GM12878 (cell line): ENCODE measurements around the gene OVCA2. TPM values are rescaled to one million over a fixed set of nuclear protein-coding genes. Genes with fewer than 3 reads are reported as not detected.

Experiments
- ATAC-seq: fragments of 200-7000 bp; cut with Tn5 transposase; 3 replicates; pipeline ENCODE4 v1.9.1; 2020; ENCODE audit warnings: mild to moderate bottlenecking, moderate library complexity
- BruUV-seq: library from RNA; stranded (reverse); fragments of 400-500 nt; replicated peaks from 2 replicates; lab custom pipeline; 2021; lab: Mats Ljungman, UMichigan
- CTCF ChIA-PET: fragments of 300-600 bp; sonication (Branson Sonifier 250); formaldehyde crosslinking; extraction: SDS; loops from one replicate; lab custom pipeline; 2021; ENCODE audit warnings: inconsistent platforms; lab: Yijun Ruan, JAX
- POLR2A ChIA-PET: fragments of 350-600 bp; formaldehyde crosslinking; extraction: SDS; loops from one replicate; lab custom pipeline; 2021; ENCODE audit warnings: inconsistent platforms; lab: Charles Lee
- RAD21 ChIA-PET: fragments of 300-600 bp; sonication (Branson Sonifier 250); formaldehyde crosslinking; loops from one replicate; lab custom pipeline; 2023; ENCODE audit warnings: antibody characterized with exemption; ENCODE audit not compliant: unreplicated experiment; lab: Charles Lee
- SMC1A ChIA-PET: fragments of 300-600 bp; sonication (Branson Sonifier 250); formaldehyde crosslinking; loops from one replicate; lab custom pipeline; 2023; ENCODE audit not compliant: unreplicated experiment, uncharacterized antibody; lab: Charles Lee
- DNase-seq: peaks from one replicate; pipeline ENCODE4 v3.0.0-alpha.2; 2011; ENCODE audit warnings: low read depth, low spot score
- FAIRE-seq: peaks from 3 replicates; lab custom pipeline; 2011; peaks lifted over from hg19 to GRCh38; lab: Jason Lieb, UNC
- H2AFZ ChIP-seq: 2 replicates; pipeline ENCODE4 v1.6.0; 2011; ENCODE audit warnings: low read depth, low read length, control low read depth; ENCODE audit not compliant: control insufficient read depth
- H3K27ac ChIP-seq: 2 replicates; pipeline ENCODE4 v1.5.1; 2011; ENCODE audit warnings: control low read depth; ENCODE audit not compliant: control insufficient read depth, insufficient read depth
- H3K27me3 ChIP-seq, 2 experiments: replicated peaks in 1 of 2; 2 replicates each; pipeline versions ENCODE4 v1.6.0 to v1.6.1; 2011; ENCODE audit warnings: low read length in 1 of 2; ENCODE audit not compliant: control insufficient read depth in 2 of 2, insufficient read depth in 2 of 2
- H3K36me3 ChIP-seq, 2 experiments: 2 replicates each; pipeline ENCODE4 v1.5.1; 2011; ENCODE audit warnings: low read length in 1 of 2; ENCODE audit not compliant: control insufficient read depth in 2 of 2, insufficient read depth in 2 of 2
- H3K4me1 ChIP-seq: 2 replicates; pipeline ENCODE4 v1.6.1; 2011; ENCODE audit warnings: mild to moderate bottlenecking, low read length, moderate library complexity, mixed read lengths; ENCODE audit not compliant: control insufficient read depth, insufficient read depth
- H3K4me2 ChIP-seq: 2 replicates; pipeline ENCODE4 v1.6.0; 2011; ENCODE audit warnings: control low read depth; ENCODE audit not compliant: control insufficient read depth, insufficient read depth
- H3K4me3 ChIP-seq: fragments of 200-600 bp; sonication (generic); 2 replicates; pipeline ENCODE4 v1.5.1; 2016
- H3K79me2 ChIP-seq: 2 replicates; pipeline ENCODE4 v1.6.0; 2011; ENCODE audit warnings: low read length; ENCODE audit not compliant: control insufficient read depth, insufficient read depth
- H3K9ac ChIP-seq: 2 replicates; pipeline ENCODE4 v1.8.0; 2011; ENCODE audit warnings: low read length, control low read depth, mixed read lengths; ENCODE audit not compliant: control insufficient read depth, insufficient read depth
- H3K9me3 ChIP-seq: replicated peaks from 3 replicates; pipeline ENCODE4 v1.5.1; 2011; ENCODE audit warnings: mild to moderate bottlenecking, low read length; ENCODE audit not compliant: control insufficient read depth, insufficient read depth
- H4K20me1 ChIP-seq: 2 replicates; pipeline ENCODE4 v1.6.0; 2011; ENCODE audit not compliant: control insufficient read depth, insufficient read depth
- BCL3 ChIP-seq: IDR thresholded peaks from 2 replicates; pipeline ENCODE4 v1.6.1; 2011; ENCODE audit warnings: borderline replicate concordance, low read depth, mild to moderate bottlenecking, moderate library complexity, low read length; ENCODE audit not compliant: insufficient read depth, poor library complexity, severe bottlenecking
- SMC3 ChIP-seq: IDR thresholded peaks from 2 replicates; pipeline ENCODE4 v1.6.1; 2011; ENCODE audit warnings: low read length, improper control_type of control experiment, borderline replicate concordance
- WGBS: methylation state at CpG from one replicate; pipeline ENCODE4 v1.1.6; 2016; ENCODE audit warnings: low lambda C conversion rate; ENCODE audit not compliant: insufficient replicate concordance, insufficient coverage; ENCODE audit errors: missing lambda C conversion rate; 5-methylcytosine and 5-hydroxymethylcytosine counted together
- in situ Hi-C: fragments of 300-500 bp; cut with MboI; formaldehyde crosslinking; loops from 9 replicates; pipeline ENCODE4 v1.14.3; 2018; ENCODE audit warnings: mixed read lengths
- intact Hi-C: fragments of 100-400 bp; cut with micrococcal nuclease; formaldehyde crosslinking; loops from one replicate; pipeline ENCODE4 v1.14.2; 2022; ENCODE audit not compliant: unreplicated experiment
- polyA plus RNA-seq, 11 experiments: library from polyadenylated mRNA; depleted of rRNA in 4 of 11; unstranded in 6 of 11; stranded (reverse) in 5 of 11; fragments of >200 nt; fragmentation: Nextera tagmentation in 4 of 11; fragmentation: Illumina TruSeq in 1 of 11; extraction: Ambion mirVana in 4 of 11; extraction: Trizol in 1 of 11; gene quantifications; 1 replicate in 1 of 11; 2 replicates in 10 of 11; pipeline versions ENCODE4 v1.2.1 to v1.2.3, GENCODE V29; 2011 to 2016; ENCODE audit warnings: inconsistent platforms in 2 of 11, missing spikeins in 2 of 11, low read depth in 1 of 11
- total RNA-seq, 4 experiments: library from RNA; depleted of rRNA in 3 of 4; stranded (reverse); fragments of >200 nt in 3 of 4; fragmentation: Illumina TruSeq in 1 of 4; extraction: Trizol in 1 of 4; gene quantifications; 2 replicates each; pipeline versions ENCODE4 v1.2.1 to v1.2.3, GENCODE V29; 2013 to 2021

Gene OVCA2
- total and polyA plus RNA-seq, 10 of the 15 experiments (the other 5 are each of a cell fraction or from before 2014, with no cell fraction given), result 6.1 to 75.3 (median 40.7) TPM

GRCh38 chr17:2084766-2085647 is 43.2 kb downstream of the OVCA2 start:
- SMC1A ChIA-PET, result interaction anchor here (0.9 to 7.1 kb wide), 12 partner anchors 14 to 199 kb away, joined by 3 to 107 read pairs (median 10); no protein-coding TSS in a partner anchor
- H2AFZ ChIP-seq, result no peak overlapping the region
- ATAC-seq (no peak), FAIRE-seq (no peak), DNase-seq (no peak)
- POLR2A ChIA-PET, result interaction anchor here (1.1 to 10.8 kb wide), 4 partner anchors 16 to 182 kb away, joined by 3 to 148 read pairs (median 6); no protein-coding TSS in a partner anchor
- peak overlapping the region; percentile 92 for H3K27ac ChIP-seq
- H3K4me1 ChIP-seq, result peaks cover 65% of the 10 kb centered on the region
- no peak overlapping the region for H3K4me3 ChIP-seq
- H4K20me1 ChIP-seq, result no peaks in the 10 kb centered on the region
- no peak overlapping the region for H3K4me2 ChIP-seq
- in situ Hi-C loops (no loop called here), intact Hi-C loops (no loop called here)
- H3K36me3 ChIP-seq, result peaks cover 11 to 16% of the 10 kb centered on the region in 2 experiments
- RAD21 ChIA-PET, result interaction anchor here (1.2 to 10.4 kb wide), 7 partner anchors 10 to 182 kb away, joined by 3 to 160 read pairs (median 13); partner anchors contain the start of gene HIC1
- H3K27me3 ChIP-seq, result no peaks in the 10 kb centered on the region
- BruUV-seq, result no TSS peak
- CTCF ChIA-PET, result interaction anchor here (0.7 to 11.4 kb wide), 8 partner anchors 13 to 198 kb away, joined by 3 to 126 read pairs (median 6); partner anchors contain the start of gene HIC1
- H3K79me2 ChIP-seq, result peaks cover 6% of the 10 kb centered on the region
- H3K9me3 ChIP-seq, result no peaks in the 10 kb centered on the region
- WGBS, result 97% methylated on average over 12 of the region's 13 CpGs
- TF ChIP-seq BCL3 (peak; percentile 62), SMC3 (no peak)
- no peak overlapping the region for H3K9ac ChIP-seq
